Fibroblast of lung (primary cell): ENCODE data around the gene CERS3. TPM values are rescaled to one million over a fixed set of nuclear protein-coding genes. Genes with fewer than 3 reads are reported as not detected.

Experiments used
- DNase-seq, 2 donors: peaks; one replicate each; pipeline versions ENCODE4 v3.0.0 to v3.0.0-alpha.2; 2010; ENCODE audit warnings: low read depth in 2 of 2
- H2AFZ ChIP-seq: 2 replicates; pipeline ENCODE4 v1.5.1; 2012; ENCODE audit warnings: low read length, control low read depth, inconsistent platforms
- H3K27ac ChIP-seq: 2 replicates; pipeline ENCODE4 v1.5.1; 2011; ENCODE audit warnings: low read length, control low read depth; ENCODE audit not compliant: insufficient read depth
- H3K27me3 ChIP-seq: 2 replicates; pipeline ENCODE4 v1.5.1; 2011; ENCODE audit warnings: mild to moderate bottlenecking, low read length; ENCODE audit not compliant: control insufficient read depth, insufficient read depth
- H3K36me3 ChIP-seq: 2 replicates; pipeline ENCODE4 v1.5.1; 2011; ENCODE audit warnings: low read length; ENCODE audit not compliant: control insufficient read depth, insufficient read depth
- H3K4me1 ChIP-seq: 2 replicates; pipeline ENCODE4 v1.5.1; 2011; ENCODE audit warnings: low read length; ENCODE audit not compliant: control insufficient read depth, insufficient read depth; ENCODE audit errors: extremely low read depth
- H3K4me2 ChIP-seq: 2 replicates; pipeline ENCODE4 v1.5.1; 2011; ENCODE audit warnings: low read length, control low read depth; ENCODE audit not compliant: insufficient read depth; ENCODE audit errors: extremely low read depth
- H3K4me3 ChIP-seq, 4 experiments: fragments of 200-600 bp in 1 of 4; sonication (generic) in 1 of 4; replicated peaks in 1 of 4; 2 replicates each; pipeline ENCODE4 v1.5.1; 2011 to 2016; ENCODE audit warnings: low read length in 4 of 4, low read depth in 3 of 4, mild to moderate bottlenecking in 3 of 4, control low read depth in 2 of 4, inconsistent platforms in 1 of 4, mixed read lengths in 1 of 4; ENCODE audit not compliant: insufficient read depth in 1 of 4; ENCODE audit errors: control extremely low read depth in 1 of 4
- H3K79me2 ChIP-seq: 2 replicates; pipeline ENCODE4 v1.5.1; 2012; ENCODE audit warnings: mild to moderate bottlenecking, low read length, inconsistent platforms; ENCODE audit not compliant: control insufficient read depth, insufficient read depth
- H3K9ac ChIP-seq: 2 replicates; pipeline ENCODE4 v1.5.1; 2011; ENCODE audit warnings: mild to moderate bottlenecking, low read length, control low read depth; ENCODE audit not compliant: insufficient read depth
- H3K9me3 ChIP-seq: 2 replicates; pipeline ENCODE4 v1.5.1; 2012; ENCODE audit warnings: low read depth, low read length; ENCODE audit not compliant: control insufficient read depth, insufficient read depth
- H4K20me1 ChIP-seq: 2 replicates; pipeline ENCODE4 v1.5.1; 2011; ENCODE audit warnings: low read length; ENCODE audit not compliant: control insufficient read depth, insufficient read depth; ENCODE audit errors: extremely low read depth
- CTCF ChIP-seq, 2 donors: IDR thresholded peaks in 1 of 2; conservative IDR thresholded peaks in 1 of 2; 1 replicate in 1 of 2; 2 replicates in 1 of 2; pipeline ENCODE4 v1.5.1; 2011 to 2012; ENCODE audit warnings: low read length in 2 of 2, control low read depth in 1 of 2, inconsistent platforms in 1 of 2, low read depth in 1 of 2, mild to moderate bottlenecking in 1 of 2
- EZH2 ChIP-seq: IDR thresholded peaks from 2 replicates; pipeline ENCODE4 v1.5.1; 2012; ENCODE audit warnings: low read length, control low read depth, mild to moderate bottlenecking; ENCODE audit errors: missing control alignments
- polyA plus RNA-seq, 2 donors: library from polyadenylated mRNA; depleted of rRNA in 1 of 2; stranded (reverse) in 1 of 2; unstranded in 1 of 2; fragments of >200 nt; gene quantifications; 2 replicates each; pipeline ENCODE4 v1.2.1, GENCODE V29; 2011 to 2012; ENCODE audit warnings: missing spikeins in 1 of 2
- total RNA-seq: library from RNA; depleted of rRNA; stranded (reverse); fragments of >200 nt; gene quantifications from 2 replicates; pipeline ENCODE4 v1.2.1, GENCODE V29; 2014

CERS3 gene
- total and polyA plus RNA-seq, 2 donors (not counting 1 experiment from before 2014, with no cell fraction given) = not detected

DNA sequence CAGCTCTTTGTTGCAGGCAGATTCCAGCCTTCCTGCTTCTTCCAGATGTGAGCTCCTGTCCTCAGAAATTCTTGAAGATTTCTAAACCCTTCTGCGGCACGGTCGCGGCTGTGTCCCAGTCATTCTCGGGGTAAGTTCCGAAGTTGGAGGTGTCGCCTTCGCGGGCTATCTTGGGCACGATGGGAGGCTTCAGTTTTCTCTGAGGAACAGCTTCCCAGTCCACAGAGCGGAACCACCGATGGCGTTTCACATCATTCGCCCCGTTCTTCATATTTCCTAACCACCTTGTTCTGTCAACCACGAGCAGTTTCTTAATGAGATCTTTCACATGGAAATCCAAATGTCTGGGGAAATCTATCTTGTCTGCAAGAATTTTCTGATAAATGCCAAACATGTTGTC, 24.7 kb upstream of the CERS3 start:
- H3K36me3 ChIP-seq = no peaks in the 10 kb centered on the region

GRCh38 chr15:100547961-100548360, 19.2 kb upstream of the CERS3 start:
- DNase-seq = no peak
- H3K79me2 ChIP-seq = no peaks in the 10 kb centered on the region
- H2AFZ ChIP-seq = no peak overlapping the region
- no peaks in the 10 kb centered on the region for H3K9me3 ChIP-seq
- no peak for TF ChIP-seq CTCF (conservative IDR thresholded peaks at IDR 0.05 in 1 of 2, IDR thresholded peaks at IDR 0.05 in 1 of 2; ENCODE audit: low read depth in 1 of 2, low read length in 2 of 2)
- TF ChIP-seq EZH2 = no peak
- no peaks in the 10 kb centered on the region for H4K20me1 ChIP-seq
- H3K36me3 ChIP-seq = no peaks in the 10 kb centered on the region
- no peak overlapping the region for H3K4me2 ChIP-seq
- H3K27ac ChIP-seq = no peak overlapping the region
- no peaks in the 10 kb centered on the region for H3K27me3 ChIP-seq
- no peak overlapping the region for H3K9ac ChIP-seq
- no peak overlapping the region for H3K4me3 ChIP-seq
- H3K4me1 ChIP-seq = no peaks in the 10 kb centered on the region

More for the DNA sequence above, 24.7 kb upstream of the CERS3 start:
- Histone ChIP-seq H4K20me1 (no peaks in the 10 kb centered on the region), H3K9ac (no peak overlapping the region), H3K4me2 (no peak overlapping the region), H2AFZ (no peak overlapping the region), H3K4me1 (no peaks in the 10 kb centered on the region), H3K27me3 (no peaks in the 10 kb centered on the region), H3K27ac (no peak overlapping the region), H3K79me2 (no peaks in the 10 kb centered on the region), H3K4me3 (no peak overlapping the region), H3K9me3 (no peaks in the 10 kb centered on the region)
- TF ChIP-seq CTCF (conservative IDR thresholded peaks at IDR 0.05 in 1 of 2, IDR thresholded peaks at IDR 0.05 in 1 of 2; ENCODE audit: low read depth in 1 of 2, low read length in 2 of 2) (no peak), EZH2 (no peak)
- DNase-seq = no peak

- H3K36me3 ChIP-seq = no peaks in the 10 kb centered on the region
- no peak for DNase-seq
Observed at GRCh38 chr15:100544946-100545345, 16.2 kb upstream of the CERS3 start.

More at GRCh38 chr15:100544946-100545345, 16.2 kb upstream of the CERS3 start:
- Histone ChIP-seq H2AFZ (no peak overlapping the region), H3K27me3 (no peaks in the 10 kb centered on the region), H3K4me2 (no peak overlapping the region), H3K27ac (no peak overlapping the region), H3K79me2 (no peaks in the 10 kb centered on the region), H3K4me1 (no peaks in the 10 kb centered on the region), H3K9ac (no peak overlapping the region), H3K4me3 (no peak overlapping the region), H4K20me1 (no peaks in the 10 kb centered on the region), H3K9me3 (no peaks in the 10 kb centered on the region)
- no peak for TF ChIP-seq EZH2
- no peak for TF ChIP-seq CTCF (conservative IDR thresholded peaks at IDR 0.05 in 1 of 2, IDR thresholded peaks at IDR 0.05 in 1 of 2; ENCODE audit: low read depth in 1 of 2, low read length in 2 of 2)
